ENCODE results near the gene MTUS2.

MTUS2 gene

GRCh38 chr13:28822801-28823200 lies 2.7 kb downstream of the MTUS2 start:
- H3K27me3 ChIP-seq (ENCODE audit: control insufficient read depth in 1 of 2, insufficient read depth in 2 of 2, low read length in 2 of 2), result peaks cover 0 to 3% of the 10 kb centered on the region in 2 donors
- H3K4me3 ChIP-seq (ENCODE audit: low read length in 2 of 2), result no peak overlapping the region

GRCh38 chr13:28825379-28825778 lies 5.2 kb downstream of the MTUS2 start:
- no peaks in the 10 kb centered on the region for H3K27me3 ChIP-seq (ENCODE audit: control insufficient read depth in 1 of 2, insufficient read depth in 2 of 2, low read length in 2 of 2)
- peaks cover 4% of the 10 kb centered on the region for H3K4me1 ChIP-seq (ENCODE audit: control insufficient read depth, insufficient read depth, low read length)
- H3K9me3 ChIP-seq (ENCODE audit: control insufficient read depth in 2 of 2, low read length in 2 of 2), result peaks cover 3 to 5% of the 10 kb centered on the region in 2 donors
- H3K4me3 ChIP-seq (ENCODE audit: low read length in 2 of 2), result no peak overlapping the region
- H3K36me3 ChIP-seq (ENCODE audit: control insufficient read depth in 2 of 2, insufficient read depth in 2 of 2, low read length in 2 of 2), result no peaks in the 10 kb centered on the region
- no peak overlapping the region for H3K9ac ChIP-seq (ENCODE audit: low read length in 2 of 2)
- H3K27ac ChIP-seq (ENCODE audit: low read length), result no peak overlapping the region

More at GRCh38 chr13:28822801-28823200, 2.7 kb downstream of the MTUS2 start:
- Histone ChIP-seq H3K9me3 (ENCODE audit: control insufficient read depth in 2 of 2, low read length in 2 of 2) (no peaks in the 10 kb centered on the region), H3K36me3 (ENCODE audit: control insufficient read depth in 2 of 2, insufficient read depth in 2 of 2, low read length in 2 of 2) (no peaks in the 10 kb centered on the region), H3K27ac (ENCODE audit: low read length) (no peak overlapping the region), H3K4me1 (ENCODE audit: control insufficient read depth, insufficient read depth, low read length) (peaks cover 6% of the 10 kb centered on the region), H3K9ac (ENCODE audit: low read length in 2 of 2) (no peak overlapping the region)

DNA sequence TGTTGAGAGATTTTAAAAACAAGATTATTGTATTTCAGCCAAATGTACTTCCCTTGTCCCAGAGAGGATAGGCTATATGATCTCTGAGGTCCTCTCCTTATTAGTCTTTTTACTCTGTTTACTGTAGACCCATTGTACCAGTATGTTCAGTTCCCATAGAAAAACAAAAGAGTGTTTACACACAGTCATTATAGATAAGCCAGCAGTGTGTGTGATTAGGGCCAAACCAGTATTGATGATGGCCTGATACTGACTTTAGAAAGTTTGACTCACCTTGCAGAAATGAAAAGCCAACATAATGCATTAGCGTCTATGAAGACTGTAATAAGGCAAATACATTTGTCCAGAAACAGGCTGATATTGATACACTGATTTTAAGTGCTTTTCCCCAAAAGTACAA lies 6.2 kb downstream of the MTUS2 start:
- no peak overlapping the region for H3K9ac ChIP-seq (ENCODE audit: low read length in 2 of 2)
- no peaks in the 10 kb centered on the region for H3K27me3 ChIP-seq (ENCODE audit: control insufficient read depth in 1 of 2, insufficient read depth in 2 of 2, low read length in 2 of 2)
- no peaks in the 10 kb centered on the region for H3K36me3 ChIP-seq (ENCODE audit: control insufficient read depth in 2 of 2, insufficient read depth in 2 of 2, low read length in 2 of 2)
- peaks cover 5 to 7% of the 10 kb centered on the region in 2 donors for H3K9me3 ChIP-seq (ENCODE audit: control insufficient read depth in 2 of 2, low read length in 2 of 2)
- no peaks in the 10 kb centered on the region for H3K4me1 ChIP-seq (ENCODE audit: control insufficient read depth, insufficient read depth, low read length)
- no peak overlapping the region for H3K4me3 ChIP-seq (ENCODE audit: low read length in 2 of 2)
- no peak overlapping the region for H3K27ac ChIP-seq (ENCODE audit: low read length)

DNA sequence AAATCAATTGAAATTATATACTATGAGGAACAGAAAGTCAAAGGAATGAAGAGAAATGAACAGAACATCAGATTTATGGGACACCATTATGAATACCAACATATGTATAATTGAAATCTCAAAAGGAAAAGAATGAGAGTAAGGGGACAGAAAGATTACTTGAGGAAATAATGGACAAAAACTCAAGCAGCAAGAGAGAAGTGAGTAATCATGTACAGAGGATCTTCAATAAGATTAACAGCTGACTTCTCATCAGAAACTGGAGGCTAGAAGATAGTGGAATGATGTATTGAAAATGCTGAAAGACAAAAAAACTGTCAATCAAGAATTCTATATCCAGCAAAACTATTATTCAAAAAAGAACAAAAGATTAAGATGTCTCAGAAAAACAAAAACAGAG lies 10.4 kb downstream of the MTUS2 start:
- Histone ChIP-seq H3K4me1 (ENCODE audit: control insufficient read depth, insufficient read depth, low read length) (no peaks in the 10 kb centered on the region), H3K4me3 (ENCODE audit: low read length in 2 of 2) (no peak overlapping the region), H3K36me3 (ENCODE audit: control insufficient read depth in 2 of 2, insufficient read depth in 2 of 2, low read length in 2 of 2) (no peaks in the 10 kb centered on the region), H3K9ac (ENCODE audit: low read length in 2 of 2) (no peak overlapping the region), H3K27ac (ENCODE audit: low read length) (no peak overlapping the region), H3K27me3 (ENCODE audit: control insufficient read depth in 1 of 2, insufficient read depth in 2 of 2, low read length in 2 of 2) (no peaks in the 10 kb centered on the region), H3K9me3 (ENCODE audit: control insufficient read depth in 2 of 2, low read length in 2 of 2) (peaks cover 5 to 7% of the 10 kb centered on the region in 2 donors)

- Histone ChIP-seq H3K9me3 (ENCODE audit: control insufficient read depth in 2 of 2, low read length in 2 of 2) (peaks cover 5 to 7% of the 10 kb centered on the region in 2 donors), H3K27ac (ENCODE audit: low read length) (no peak overlapping the region), H3K9ac (ENCODE audit: low read length in 2 of 2) (no peak overlapping the region), H3K36me3 (ENCODE audit: control insufficient read depth in 2 of 2, insufficient read depth in 2 of 2, low read length in 2 of 2) (no peaks in the 10 kb centered on the region), H3K4me3 (ENCODE audit: low read length in 2 of 2) (no peak overlapping the region), H3K4me1 (ENCODE audit: control insufficient read depth, insufficient read depth, low read length) (no peaks in the 10 kb centered on the region), H3K27me3 (ENCODE audit: control insufficient read depth in 1 of 2, insufficient read depth in 2 of 2, low read length in 2 of 2) (no peaks in the 10 kb centered on the region)
Measured at GRCh38 chr13:28831117-28831516, 11.0 kb downstream of the MTUS2 start.

DNA sequence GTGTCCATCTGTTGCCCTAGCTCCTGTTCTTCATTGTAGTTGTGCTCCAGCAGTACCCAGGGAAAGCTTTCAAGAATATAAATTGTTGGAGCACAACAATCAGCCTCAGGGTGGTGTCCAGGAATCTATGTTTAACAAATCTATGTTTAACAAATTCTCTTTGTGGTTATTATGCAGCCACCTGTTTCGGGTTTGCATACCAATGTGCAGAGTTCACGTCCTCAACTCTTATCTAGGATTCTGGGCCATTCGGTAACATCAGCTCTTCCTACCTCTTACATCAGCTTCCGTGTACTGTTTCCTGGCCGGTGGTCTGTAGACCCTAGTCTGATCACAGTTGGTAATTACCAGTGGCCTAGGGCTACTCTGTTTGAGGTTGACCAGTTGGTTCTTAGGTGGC lies 17.0 kb downstream of the MTUS2 start:
- Histone ChIP-seq H3K36me3 (ENCODE audit: control insufficient read depth in 2 of 2, insufficient read depth in 2 of 2, low read length in 2 of 2) (no peaks in the 10 kb centered on the region), H3K9ac (ENCODE audit: low read length in 2 of 2) (no peak overlapping the region), H3K27me3 (ENCODE audit: control insufficient read depth in 1 of 2, insufficient read depth in 2 of 2, low read length in 2 of 2) (no peaks in the 10 kb centered on the region), H3K9me3 (ENCODE audit: control insufficient read depth in 2 of 2, low read length in 2 of 2) (no peaks in the 10 kb centered on the region), H3K4me1 (ENCODE audit: control insufficient read depth, insufficient read depth, low read length) (no peaks in the 10 kb centered on the region), H3K4me3 (ENCODE audit: low read length in 2 of 2) (no peak overlapping the region), H3K27ac (ENCODE audit: low read length) (no peak overlapping the region)

- no peak overlapping the region for H3K4me3 ChIP-seq (ENCODE audit: low read length in 2 of 2)
- no peaks in the 10 kb centered on the region for H3K4me1 ChIP-seq (ENCODE audit: control insufficient read depth, insufficient read depth, low read length)
- H3K27ac ChIP-seq (ENCODE audit: low read length), result no peak overlapping the region
- H3K36me3 ChIP-seq (ENCODE audit: control insufficient read depth in 2 of 2, insufficient read depth in 2 of 2, low read length in 2 of 2), result no peaks in the 10 kb centered on the region
- H3K9ac ChIP-seq (ENCODE audit: low read length in 2 of 2), result no peak overlapping the region
- H3K27me3 ChIP-seq (ENCODE audit: control insufficient read depth in 1 of 2, insufficient read depth in 2 of 2, low read length in 2 of 2), result no peaks in the 10 kb centered on the region
- no peaks in the 10 kb centered on the region for H3K9me3 ChIP-seq (ENCODE audit: control insufficient read depth in 2 of 2, low read length in 2 of 2)
Measured at GRCh38 chr13:28843639-28844038, 23.5 kb downstream of the MTUS2 start.

GRCh38 chr13:28849441-28849840 lies 29.3 kb downstream of the MTUS2 start:
- Histone ChIP-seq H3K4me3 (ENCODE audit: low read length in 2 of 2) (no peak overlapping the region), H3K9me3 (ENCODE audit: control insufficient read depth in 2 of 2, low read length in 2 of 2) (no peaks in the 10 kb centered on the region), H3K36me3 (ENCODE audit: control insufficient read depth in 2 of 2, insufficient read depth in 2 of 2, low read length in 2 of 2) (no peaks in the 10 kb centered on the region), H3K9ac (ENCODE audit: low read length in 2 of 2) (no peak overlapping the region), H3K4me1 (ENCODE audit: control insufficient read depth, insufficient read depth, low read length) (no peaks in the 10 kb centered on the region), H3K27ac (ENCODE audit: low read length) (no peak overlapping the region), H3K27me3 (ENCODE audit: control insufficient read depth in 1 of 2, insufficient read depth in 2 of 2, low read length in 2 of 2) (no peaks in the 10 kb centered on the region)

GRCh38 chr13:28850226-28850625 lies 30.1 kb downstream of the MTUS2 start:
- Histone ChIP-seq H3K27ac (ENCODE audit: low read length) (no peak overlapping the region), H3K36me3 (ENCODE audit: control insufficient read depth in 2 of 2, insufficient read depth in 2 of 2, low read length in 2 of 2) (no peaks in the 10 kb centered on the region), H3K9me3 (ENCODE audit: control insufficient read depth in 2 of 2, low read length in 2 of 2) (no peaks in the 10 kb centered on the region), H3K27me3 (ENCODE audit: control insufficient read depth in 1 of 2, insufficient read depth in 2 of 2, low read length in 2 of 2) (no peaks in the 10 kb centered on the region), H3K9ac (ENCODE audit: low read length in 2 of 2) (no peak overlapping the region), H3K4me1 (ENCODE audit: control insufficient read depth, insufficient read depth, low read length) (no peaks in the 10 kb centered on the region), H3K4me3 (ENCODE audit: low read length in 2 of 2) (no peak overlapping the region)

- Histone ChIP-seq H3K9me3 (ENCODE audit: control insufficient read depth in 2 of 2, low read length in 2 of 2) (no peaks in the 10 kb centered on the region), H3K4me3 (ENCODE audit: low read length in 2 of 2) (no peak overlapping the region), H3K4me1 (ENCODE audit: control insufficient read depth, insufficient read depth, low read length) (no peaks in the 10 kb centered on the region), H3K36me3 (ENCODE audit: control insufficient read depth in 2 of 2, insufficient read depth in 2 of 2, low read length in 2 of 2) (no peaks in the 10 kb centered on the region), H3K9ac (ENCODE audit: low read length in 2 of 2) (no peak overlapping the region), H3K27ac (ENCODE audit: low read length) (no peak overlapping the region), H3K27me3 (ENCODE audit: control insufficient read depth in 1 of 2, insufficient read depth in 2 of 2, low read length in 2 of 2) (no peaks in the 10 kb centered on the region)
Measured at GRCh38 chr13:28851422-28851821, 31.3 kb downstream of the MTUS2 start.

DNA sequence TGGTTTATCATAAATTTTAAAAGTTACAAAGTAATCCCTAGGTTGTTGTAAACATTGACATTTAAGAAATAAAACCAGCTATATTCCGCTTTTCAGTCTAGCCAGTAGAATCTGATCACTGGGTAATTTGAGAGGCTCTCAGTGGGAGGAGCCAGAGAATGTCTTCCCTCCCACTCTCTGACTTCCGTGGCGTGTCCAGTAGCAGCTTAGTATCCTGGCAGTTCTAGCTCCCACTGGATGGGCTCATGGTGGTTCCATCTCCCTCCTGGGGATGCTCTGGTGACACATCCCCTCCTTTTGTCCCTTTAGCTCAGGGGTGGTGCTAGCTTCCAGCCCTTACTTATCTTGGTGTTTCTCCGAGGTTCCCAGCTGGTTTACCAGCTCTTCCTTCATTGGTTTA lies 34.5 kb downstream of the MTUS2 start:
- H3K4me1 ChIP-seq (ENCODE audit: control insufficient read depth, insufficient read depth, low read length), result no peaks in the 10 kb centered on the region
- no peaks in the 10 kb centered on the region for H3K36me3 ChIP-seq (ENCODE audit: control insufficient read depth in 2 of 2, insufficient read depth in 2 of 2, low read length in 2 of 2)
- no peaks in the 10 kb centered on the region for H3K27me3 ChIP-seq (ENCODE audit: control insufficient read depth in 1 of 2, insufficient read depth in 2 of 2, low read length in 2 of 2)
- H3K9ac ChIP-seq (ENCODE audit: low read length in 2 of 2), result no peak overlapping the region
- no peaks in the 10 kb centered on the region for H3K9me3 ChIP-seq (ENCODE audit: control insufficient read depth in 2 of 2, low read length in 2 of 2)
- no peak overlapping the region for H3K4me3 ChIP-seq (ENCODE audit: low read length in 2 of 2)
- no peak overlapping the region for H3K27ac ChIP-seq (ENCODE audit: low read length)

Measured in stomach smooth muscle (tissue), 2 donors.